ENCODE results near the gene PPP1R18.
"Not testable (repeated sequence)": the region's sequence is repeated elsewhere in the genome, so short reads cannot be mapped to it uniquely, and the experiment has no call there.

Gene PPP1R18

GRCh38 chr6:30719791-30720737 is 33.6 kb upstream of the PPP1R18 start, which contains the start of gene TUBB:
Gene TUBB, plus strand, starts transcription at chr6:30720352. Its CDS starts 155 bp downstream, at chr6:30720507.
- peak; percentile 91 to 98 for DNase-seq

- DNase-seq = no peak
Observed at GRCh38 chr6:30719356-30719755, 32.9 kb upstream of the PPP1R18 start.

GRCh38 chr6:30717845-30718720 is 31.6 kb upstream of the PPP1R18 start:
- not testable (repeated sequence) for DNase-seq

- DNase-seq = peak; percentile 100
Observed at GRCh38 chr6:30717129-30717844, 30.8 kb upstream of the PPP1R18 start, which contains the start of gene MDC1. Gene MDC1, minus strand, starts transcription at chr6:30717281. Its CDS starts 2,106 bp downstream, at chr6:30715175.

- DNase-seq = no peak
Observed at GRCh38 chr6:30716879-30717128, 30.4 kb upstream of the PPP1R18 start.

GRCh38 chr6:30714263-30714662 is 27.8 kb upstream of the PPP1R18 start:
- no peak for DNase-seq

- no peak for DNase-seq
Observed at GRCh38 chr6:30712441-30712945, 26.0 kb upstream of the PPP1R18 start.

- DNase-seq = no peak
Observed at GRCh38 chr6:30711758-30712380, 25.4 kb upstream of the PPP1R18 start.

- no peak for DNase-seq
Observed at GRCh38 chr6:30709101-30709868, 22.8 kb upstream of the PPP1R18 start.

- DNase-seq = no peak
Observed at GRCh38 chr6:30707281-30707850, 20.9 kb upstream of the PPP1R18 start.

- DNase-seq = no peak
Observed at GRCh38 chr6:30705620-30706019, 19.2 kb upstream of the PPP1R18 start.

- no peak for DNase-seq
Observed at GRCh38 chr6:30703821-30704220, 17.4 kb upstream of the PPP1R18 start.

GRCh38 chr6:30703011-30703410 is 16.6 kb upstream of the PPP1R18 start:
- DNase-seq = no peak

- no peak for DNase-seq
Observed at GRCh38 chr6:30700340-30700739, 13.9 kb upstream of the PPP1R18 start.

GRCh38 chr6:30696432-30696831 is 10.0 kb upstream of the PPP1R18 start:
- DNase-seq = no peak

GRCh38 chr6:30691208-30691847 is 4.9 kb upstream of the PPP1R18 start:
- DNase-seq = no peak

- DNase-seq = peak; percentile 78 to 89
Observed at GRCh38 chr6:30690403-30691207, 4.2 kb upstream of the PPP1R18 start, which contains the start of gene NRM. Gene NRM, minus strand, starts transcription at chr6:30690984. Its CDS starts 10 bp downstream, at chr6:30690974.

GRCh38 chr6:30689985-30690384 is 3.5 kb upstream of the PPP1R18 start:
- DNase-seq = no peak

GRCh38 chr6:30689022-30689865 is 2.8 kb upstream of the PPP1R18 start:
- DNase-seq = no peak
